ENCODE results near the gene WSCD2. TPM values are rescaled to one million over a fixed set of nuclear protein-coding genes. Genes with fewer than 3 reads are reported as not detected.

Gene WSCD2
- polyA plus RNA-seq, 4 donors = 6.9 to 10.4 (median 8.8) TPM

DNA sequence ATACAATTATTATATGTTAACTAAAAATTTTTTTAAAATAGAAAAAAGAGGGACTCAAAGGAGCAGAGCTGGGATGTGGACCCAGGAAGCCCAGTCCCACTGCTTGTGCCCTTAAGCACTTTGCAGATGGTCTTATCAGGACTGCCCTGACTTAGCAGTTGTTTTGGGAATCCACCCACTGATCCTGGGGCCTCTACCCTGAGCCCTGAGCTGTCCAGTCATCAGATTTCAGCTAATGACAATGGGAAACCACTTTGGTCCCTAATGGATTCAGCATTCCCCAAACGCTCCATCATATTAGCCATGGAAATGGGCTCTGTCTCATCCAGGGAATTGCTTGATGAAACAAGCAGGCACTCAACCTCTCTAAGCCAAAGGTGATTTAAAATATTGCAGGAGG lies 22.5 kb upstream of the WSCD2 start:
- DNase-seq (ENCODE audit: low read depth in 4 of 4, low spot score in 2 of 4) = no peak

DNA sequence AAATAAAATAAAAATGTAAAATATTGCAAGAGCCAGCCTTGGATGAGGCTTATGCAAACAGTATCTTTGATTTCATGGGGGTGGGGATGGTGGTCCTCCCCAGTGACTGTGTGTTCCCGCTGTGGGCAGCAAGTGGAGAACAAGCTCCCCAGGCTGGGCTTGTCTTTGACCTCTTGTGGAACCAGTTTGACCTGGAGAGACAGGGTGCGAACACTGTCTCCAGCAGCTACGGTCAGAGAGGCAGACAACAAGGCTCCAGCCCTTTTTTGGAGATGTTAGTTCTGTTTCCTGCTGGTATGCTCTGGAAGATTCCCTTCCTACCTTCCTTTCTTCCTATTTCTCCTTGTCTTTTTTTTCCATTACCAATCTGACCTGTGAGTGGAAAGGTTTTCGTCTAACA lies 21.8 kb upstream of the WSCD2 start:
- DNase-seq (ENCODE audit: low read depth in 4 of 4, low spot score in 2 of 4) = no peak

DNA sequence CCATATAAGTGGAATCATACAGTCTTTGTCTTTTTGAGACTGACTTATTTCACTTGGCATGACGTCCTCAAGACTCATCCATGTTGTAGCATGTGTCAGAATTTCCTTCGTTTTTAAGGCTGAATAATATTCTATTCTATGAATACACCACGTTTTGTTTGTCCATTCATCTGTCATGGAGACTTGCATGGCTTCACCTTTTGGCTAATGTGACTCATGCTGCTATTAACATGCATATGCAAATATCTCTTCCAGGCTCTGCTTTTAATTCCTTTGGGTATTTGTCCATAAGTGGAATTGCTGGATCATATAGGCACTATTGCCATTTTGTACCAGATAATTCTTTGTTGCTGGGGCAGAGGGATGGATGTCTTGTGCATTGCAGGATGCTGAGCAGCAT lies 19.6 kb upstream of the WSCD2 start:
- no peak for DNase-seq (ENCODE audit: low read depth in 4 of 4, low spot score in 2 of 4)

DNA sequence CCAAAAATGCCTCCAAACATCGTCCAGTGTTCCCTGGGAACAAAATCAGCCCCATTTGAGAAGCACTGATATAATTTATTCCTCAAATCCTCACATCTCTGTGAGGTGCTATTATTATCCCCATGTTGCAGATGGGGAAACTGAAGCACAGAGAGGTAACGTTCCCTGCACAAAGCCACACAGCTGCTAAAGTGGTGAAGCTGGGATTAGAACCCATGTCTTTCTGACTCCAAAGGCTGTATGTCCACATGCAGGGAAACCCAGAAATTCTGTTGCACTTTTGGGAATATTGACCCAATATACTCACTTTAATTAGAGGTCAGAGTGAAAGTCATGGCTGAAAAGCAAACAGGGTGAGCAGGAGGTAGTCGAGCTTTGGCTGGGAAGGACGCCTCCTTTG lies 19.1 kb upstream of the WSCD2 start:
- DNase-seq (ENCODE audit: low read depth in 4 of 4, low spot score in 2 of 4) = no peak

DNA sequence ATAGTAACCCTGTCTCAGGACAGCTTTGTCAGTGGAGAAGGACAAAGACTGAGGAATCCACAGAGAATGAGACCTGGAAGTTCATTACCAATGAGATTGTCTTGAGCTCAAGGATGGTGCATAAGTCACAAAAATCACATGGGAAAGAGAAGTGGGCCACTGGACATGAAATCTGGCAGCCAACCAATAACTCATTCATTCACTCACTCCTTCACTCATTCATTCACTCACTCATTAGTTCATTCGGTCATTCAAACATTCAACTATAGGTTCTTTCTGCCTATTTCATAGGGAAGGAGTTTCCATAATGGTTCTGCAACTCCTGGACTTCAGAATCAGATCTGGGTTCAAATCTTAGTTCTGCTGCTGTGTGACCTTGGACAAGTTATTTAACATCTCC lies 18.2 kb upstream of the WSCD2 start:
- DNase-seq (ENCODE audit: low read depth in 4 of 4, low spot score in 2 of 4) = no peak

DNA sequence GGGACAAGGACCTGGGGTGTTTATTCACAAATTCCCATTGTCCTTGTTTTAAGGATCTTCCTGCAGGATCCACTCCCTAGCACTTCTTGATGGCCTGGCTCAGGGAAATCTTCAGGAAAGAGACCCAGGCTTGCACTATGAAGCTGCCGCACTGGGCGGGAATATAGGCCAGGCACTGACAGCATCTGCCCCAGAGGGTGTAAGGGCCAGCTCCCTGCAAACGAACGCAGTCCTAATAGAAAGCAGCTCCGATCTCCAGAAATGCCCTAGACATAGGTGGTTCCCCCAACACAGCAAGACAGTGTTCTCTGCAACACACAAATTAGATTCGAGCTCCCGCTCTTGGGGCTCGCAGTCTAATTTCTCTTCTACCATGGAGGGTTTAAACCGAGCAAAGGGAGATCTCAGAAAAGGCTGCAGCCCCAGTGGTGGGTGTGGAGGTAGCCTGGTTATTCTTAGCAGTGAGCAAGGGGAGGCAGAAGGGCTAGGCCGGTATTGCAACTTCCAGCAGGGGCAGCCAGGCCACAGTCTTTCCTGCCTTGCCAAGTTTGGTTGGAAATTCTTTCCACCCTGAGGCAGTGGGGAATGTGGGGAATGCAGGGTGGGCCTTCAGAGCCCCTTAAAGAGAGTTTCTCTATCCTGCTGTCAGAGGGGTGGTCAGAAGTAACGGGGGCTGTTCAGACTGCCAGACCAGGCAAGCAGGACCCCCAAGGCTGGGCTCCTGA lies 16.1 kb upstream of the WSCD2 start:
- peak in 1 of 4 donors; percentile 28 for DNase-seq (ENCODE audit: low read depth in 4 of 4, low spot score in 2 of 4)

DNA sequence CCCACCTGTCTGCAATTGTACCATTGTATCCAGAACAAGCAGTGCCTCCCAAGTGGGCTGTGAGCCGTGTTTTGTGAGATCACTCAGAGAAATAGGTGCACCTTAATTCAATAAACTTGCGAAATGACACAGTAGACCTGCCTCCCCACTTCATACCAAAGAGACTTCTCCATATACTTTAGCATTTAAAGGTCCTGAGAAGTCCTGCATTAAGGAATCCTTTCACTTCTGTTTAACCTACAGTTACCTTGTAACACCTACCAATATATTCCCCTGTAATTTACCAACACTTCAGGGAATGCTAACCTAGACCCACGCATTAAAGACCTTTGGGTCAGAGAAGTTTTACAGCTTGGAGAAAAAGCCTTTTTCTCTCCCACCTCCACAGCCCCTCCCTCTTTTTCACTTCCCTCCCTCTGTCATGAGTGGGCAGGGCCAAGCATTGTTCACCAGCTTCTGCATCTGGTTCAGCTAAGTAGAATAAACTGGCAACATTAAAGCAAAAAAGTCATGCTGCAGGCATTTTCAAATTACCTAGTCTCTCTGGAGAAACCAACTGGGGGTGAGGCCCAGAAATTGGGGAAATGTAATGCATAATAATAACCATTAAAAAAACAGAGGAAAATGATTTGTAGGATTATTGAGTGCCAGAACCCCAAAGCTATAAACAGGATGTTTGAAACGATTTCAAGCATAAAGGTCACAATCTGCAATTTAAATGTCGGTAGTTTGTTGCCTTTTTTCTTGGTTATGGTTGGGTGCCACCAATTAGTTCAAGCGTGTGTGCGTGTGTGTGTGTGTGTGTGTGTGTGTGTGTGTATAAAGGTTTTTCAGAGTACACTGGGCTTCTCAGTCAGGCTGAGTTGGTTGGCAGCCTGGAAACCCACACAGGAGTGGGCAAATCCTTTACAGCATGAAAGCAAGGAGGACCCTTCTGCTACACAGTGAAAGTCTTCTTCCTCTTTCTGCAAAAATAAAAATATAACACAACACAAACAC lies 13.7 kb upstream of the WSCD2 start:
- peak in 1 of 4 donors; percentile 54 for DNase-seq (ENCODE audit: low read depth in 4 of 4, low spot score in 2 of 4)

DNA sequence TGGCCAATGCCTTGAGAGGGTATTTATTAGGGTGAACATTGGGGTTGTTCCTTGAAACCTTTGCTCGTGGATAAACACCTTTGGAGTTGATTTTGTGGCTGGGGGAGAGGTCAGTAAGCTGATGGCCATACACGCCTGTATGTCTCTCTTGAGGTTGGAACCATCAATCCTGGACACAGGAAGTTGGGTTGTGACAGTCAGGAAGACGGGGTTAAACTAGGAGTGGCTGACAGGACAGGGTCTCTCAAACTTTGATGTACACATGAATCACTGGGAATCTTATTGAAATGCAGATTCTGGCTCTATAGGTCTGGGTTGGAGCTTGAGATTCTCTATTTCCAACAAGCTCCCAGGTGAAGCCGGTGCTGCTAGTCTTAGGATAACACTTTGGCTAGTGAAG lies 12.8 kb upstream of the WSCD2 start:
- DNase-seq (ENCODE audit: low read depth in 4 of 4, low spot score in 2 of 4) = no peak

DNA sequence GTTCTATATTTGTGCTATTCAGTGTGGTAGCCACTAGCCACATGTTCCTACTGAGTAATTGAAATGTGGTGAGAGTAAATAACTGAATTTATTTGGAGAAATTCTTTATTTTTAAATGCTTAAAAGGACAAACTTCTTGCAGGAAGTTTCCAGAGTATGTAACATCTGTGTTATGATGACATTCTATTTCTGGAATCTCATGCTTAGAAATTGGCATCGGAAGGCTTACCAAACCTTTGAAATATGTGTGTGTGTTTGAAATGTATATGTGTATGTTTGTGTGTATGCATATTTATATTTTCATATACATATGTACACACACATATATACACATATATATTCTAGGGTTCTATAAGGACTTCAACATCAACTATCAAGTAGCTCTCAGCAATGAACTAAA lies 12.4 kb upstream of the WSCD2 start:
- no peak for DNase-seq (ENCODE audit: low read depth in 4 of 4, low spot score in 2 of 4)

DNA sequence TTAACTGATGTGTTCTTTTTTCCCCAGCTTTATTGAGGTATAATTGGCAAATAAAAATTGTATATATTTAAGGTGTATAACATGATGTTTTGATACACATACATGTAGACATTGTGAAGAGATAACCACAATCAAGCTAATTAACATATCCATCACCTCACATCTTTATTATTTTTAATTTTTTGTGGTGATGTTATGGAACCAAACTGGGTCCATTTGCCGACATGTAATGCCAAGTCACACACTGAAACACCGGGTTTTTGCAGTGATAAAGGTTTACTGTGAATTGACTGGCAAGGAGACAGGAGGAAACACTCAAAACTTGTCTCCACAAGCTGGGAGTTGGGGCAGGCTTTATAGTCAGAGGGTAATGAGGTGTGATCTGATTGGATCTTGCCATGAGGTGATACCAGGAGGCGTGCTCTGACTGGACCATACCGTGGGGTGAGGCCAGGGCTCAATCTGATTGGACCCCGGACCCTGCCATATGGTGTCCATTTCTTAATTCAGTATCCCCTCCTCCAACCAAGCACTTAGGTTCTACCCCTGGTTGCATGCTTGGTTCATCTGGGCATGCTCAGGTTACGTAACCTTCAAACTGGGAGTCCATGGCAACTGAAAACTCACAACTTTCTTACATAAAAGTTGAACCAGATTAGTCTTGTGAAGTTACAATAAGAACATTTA lies 11.8 kb upstream of the WSCD2 start:
- DNase-seq (ENCODE audit: low read depth in 4 of 4, low spot score in 2 of 4) = no peak

DNA sequence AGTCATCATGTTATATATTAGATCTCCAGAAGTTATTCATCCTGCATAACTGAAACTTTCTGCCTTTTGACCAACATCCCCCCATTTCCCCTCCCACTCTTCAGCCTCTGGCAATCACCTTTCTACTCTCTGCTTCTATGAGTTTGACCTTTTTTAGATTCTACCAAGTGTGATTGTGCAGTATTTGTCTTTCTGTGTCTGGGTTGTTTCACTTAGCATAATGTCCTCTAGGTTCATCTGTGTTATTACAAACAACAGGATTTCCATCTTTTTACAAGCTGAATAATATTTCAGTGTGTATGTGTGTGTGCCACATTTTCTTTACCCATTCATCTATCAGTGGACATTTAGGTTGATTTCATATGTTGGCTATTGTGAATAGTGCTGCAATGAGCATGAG lies 11.2 kb upstream of the WSCD2 start:
- DNase-seq (ENCODE audit: low read depth in 4 of 4, low spot score in 2 of 4) = no peak

DNA sequence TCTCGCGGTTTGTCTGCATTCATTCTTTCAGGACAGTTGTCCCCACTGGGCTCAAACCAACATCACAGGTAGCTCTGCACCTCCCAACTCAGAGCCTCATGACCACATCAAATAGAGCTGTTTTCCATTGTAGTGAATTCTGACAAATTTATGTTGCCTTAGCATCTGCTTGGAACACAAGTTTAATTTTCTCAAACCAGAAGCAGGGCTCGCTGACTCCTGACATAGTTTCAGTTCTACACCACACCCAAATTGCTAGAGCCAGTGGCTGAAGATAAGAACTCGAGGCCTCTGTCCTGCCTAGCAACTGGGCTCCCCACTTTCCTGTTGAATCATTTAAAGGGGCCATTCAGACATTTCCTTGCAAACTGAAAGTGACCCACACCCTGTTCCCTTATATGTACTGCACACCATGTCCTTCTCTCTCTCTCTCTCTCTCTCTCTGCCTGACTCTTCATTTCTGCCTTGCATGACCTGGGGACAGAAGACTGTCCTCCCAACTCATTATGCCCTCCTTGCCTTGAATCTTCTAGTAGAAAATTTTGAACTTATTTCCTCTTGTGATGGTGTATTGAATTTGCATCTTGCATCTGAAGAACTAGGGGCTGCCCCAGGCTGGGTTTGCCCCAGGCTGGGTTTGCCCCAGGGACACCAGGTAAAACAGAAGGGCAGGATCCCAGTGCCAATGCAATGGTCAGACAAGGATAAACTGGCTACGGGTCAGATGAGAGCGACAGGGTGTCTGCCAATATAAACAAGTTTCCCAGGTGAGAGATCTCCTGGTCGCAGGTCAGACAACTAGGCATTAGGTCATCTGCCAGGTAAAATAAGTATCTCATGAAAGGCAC lies 9.7 kb upstream of the WSCD2 start:
- no peak for DNase-seq (ENCODE audit: low read depth in 4 of 4, low spot score in 2 of 4)

DNA sequence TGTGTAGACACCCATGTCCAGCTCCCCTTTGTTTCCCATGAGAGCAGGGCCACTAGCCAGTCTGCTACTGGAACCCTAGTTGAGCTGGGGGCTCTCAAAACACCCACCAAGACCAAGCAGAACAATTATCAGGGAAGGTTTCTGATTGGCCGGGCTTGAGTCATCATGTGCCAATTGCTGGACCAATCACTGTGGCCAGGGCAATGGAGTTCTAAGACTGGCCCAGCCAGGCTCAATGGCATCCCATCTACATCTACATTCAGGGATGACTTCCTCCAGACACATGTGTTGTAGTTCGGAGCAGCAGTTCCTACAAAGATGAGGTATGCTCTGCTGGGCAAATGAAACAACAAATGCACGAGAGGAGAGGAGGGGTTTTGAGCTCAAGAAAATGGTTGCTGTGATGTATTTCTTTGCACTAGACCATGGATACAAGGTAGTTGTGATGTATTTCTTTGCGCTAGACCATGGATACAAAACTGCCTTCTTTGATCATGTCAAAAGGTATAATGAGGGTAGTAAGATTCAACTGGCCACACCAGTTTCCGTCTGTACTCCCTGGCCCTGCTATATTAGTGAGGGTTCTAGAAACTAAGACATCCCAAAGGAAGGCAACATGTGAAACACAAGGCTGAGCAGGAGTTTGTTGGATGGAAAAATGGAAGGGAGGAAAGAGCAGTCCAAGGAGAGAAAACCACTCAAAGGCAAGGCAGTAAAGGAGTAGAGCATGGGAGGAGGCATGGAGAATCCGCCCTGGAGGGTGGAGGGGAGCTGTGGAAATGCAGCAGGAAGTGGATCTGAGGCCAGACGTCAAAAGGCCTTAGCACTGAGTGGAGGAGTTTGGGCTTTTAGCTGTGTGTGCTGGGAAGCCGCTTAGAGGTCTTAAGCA lies 8.9 kb upstream of the WSCD2 start:
- DNase-seq (ENCODE audit: low read depth in 4 of 4, low spot score in 2 of 4) = no peak

DNA sequence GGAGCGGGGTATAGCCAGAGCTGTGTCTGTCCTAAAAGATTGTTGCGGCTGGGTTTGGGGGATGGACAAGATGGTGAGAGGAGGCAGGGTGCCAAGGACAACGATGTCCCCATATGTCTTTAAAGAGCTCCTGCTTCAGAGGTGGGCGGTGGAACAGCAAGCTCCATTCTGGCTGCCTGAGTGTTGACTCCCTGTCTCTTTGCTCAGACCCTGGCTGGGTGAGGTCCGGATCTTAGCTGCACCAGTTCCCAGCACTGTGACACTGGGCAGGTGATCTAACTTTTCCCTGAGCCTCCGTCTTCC lies 8.3 kb upstream of the WSCD2 start:
- no peak for DNase-seq (ENCODE audit: low read depth in 4 of 4, low spot score in 2 of 4)

DNA sequence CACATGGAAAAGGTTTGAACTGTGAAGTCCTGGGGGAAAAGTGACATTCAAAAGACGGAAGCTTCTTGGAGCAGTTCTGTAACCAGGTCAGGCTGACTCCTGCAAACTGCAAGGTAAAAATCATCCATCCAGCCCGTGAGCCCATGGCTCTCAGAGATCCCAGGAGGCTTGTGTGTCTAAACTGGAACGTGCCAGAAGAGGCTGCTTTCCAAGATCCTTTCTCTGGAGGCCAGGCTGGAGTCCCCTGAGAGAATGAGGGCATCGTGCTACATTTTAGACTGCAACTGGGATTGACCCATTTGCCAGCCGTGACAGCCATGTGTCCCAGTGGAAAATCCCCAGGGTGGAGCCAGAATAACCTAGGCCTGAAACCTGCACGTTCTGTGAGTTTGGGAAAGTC lies 7.8 kb upstream of the WSCD2 start:
- DNase-seq (ENCODE audit: low read depth in 4 of 4, low spot score in 2 of 4) = no peak

DNA sequence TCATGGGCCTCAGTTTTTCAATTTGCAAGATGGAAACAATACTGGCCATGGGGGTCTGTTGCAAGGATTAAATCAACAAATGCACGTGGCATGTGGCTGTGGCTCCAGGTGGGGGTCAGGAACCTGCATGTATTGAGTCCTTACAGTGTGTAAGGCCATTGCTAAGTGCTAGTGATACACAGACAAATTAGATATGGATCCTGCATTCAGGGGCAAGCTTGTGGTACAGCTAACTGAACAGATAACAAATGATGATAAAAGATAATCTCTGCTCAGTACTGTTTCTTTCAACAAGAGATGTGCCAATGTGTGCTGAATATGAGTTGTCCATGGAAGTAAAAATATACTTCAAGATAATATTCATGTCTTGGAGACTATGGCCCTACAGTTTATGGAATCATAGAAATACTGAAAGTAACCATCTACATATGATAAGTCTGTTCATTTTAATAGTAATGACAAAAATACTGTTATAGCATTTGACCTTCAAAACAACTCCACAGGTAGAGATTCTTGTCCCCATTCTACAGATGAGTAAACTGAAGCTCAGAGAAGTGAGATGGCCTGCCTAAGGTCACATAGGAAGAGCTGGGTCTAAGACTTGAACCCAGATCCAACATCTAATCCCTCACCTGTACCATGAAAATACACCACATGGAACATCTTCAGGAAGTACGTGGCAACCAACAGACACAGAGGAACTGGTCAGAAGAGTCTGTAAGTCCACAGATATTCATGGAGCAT lies 7.2 kb upstream of the WSCD2 start:
- no peak for DNase-seq (ENCODE audit: low read depth in 4 of 4, low spot score in 2 of 4)

DNA sequence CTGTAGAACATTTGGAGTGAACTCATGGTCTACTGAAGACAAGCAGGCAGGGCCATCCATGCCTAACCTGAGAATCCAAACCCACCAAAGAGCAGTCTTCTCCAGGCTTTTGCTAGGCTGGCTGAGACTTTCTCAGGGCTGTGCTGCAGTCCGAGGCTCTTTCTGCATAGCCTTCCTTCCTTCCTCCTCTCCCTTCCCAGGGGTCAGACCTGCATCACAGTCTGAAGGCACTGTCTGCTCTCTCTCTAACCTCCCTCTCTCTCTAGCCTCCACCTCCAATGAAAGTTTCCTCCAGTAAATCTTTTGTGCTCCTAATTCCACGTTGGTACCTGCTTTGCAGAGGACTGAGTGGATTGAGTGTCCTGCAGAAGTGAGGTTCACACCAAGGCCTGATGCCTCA lies 6.4 kb upstream of the WSCD2 start:
- DNase-seq (ENCODE audit: low read depth in 4 of 4, low spot score in 2 of 4) = no peak

DNA sequence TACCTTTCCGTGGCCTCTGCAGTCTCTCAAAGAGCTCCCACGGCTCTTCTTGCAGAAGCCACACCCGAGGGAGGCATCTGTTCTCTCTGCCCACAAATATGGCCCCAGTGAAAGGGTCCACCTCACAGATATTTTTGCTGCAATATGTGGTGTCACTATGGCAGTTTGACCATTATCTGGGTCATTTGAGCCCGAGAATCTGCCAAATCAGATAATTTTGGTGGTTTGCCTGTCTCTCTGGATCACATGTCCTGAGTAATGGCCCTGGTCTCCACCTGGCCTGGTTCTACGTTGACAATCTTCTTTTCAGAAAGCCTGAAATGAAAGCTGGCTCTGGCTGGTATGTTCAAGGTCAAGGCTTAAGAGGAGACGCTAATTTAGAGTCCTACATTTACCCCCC lies 5.7 kb upstream of the WSCD2 start:
- no peak for DNase-seq (ENCODE audit: low read depth in 4 of 4, low spot score in 2 of 4)

DNA sequence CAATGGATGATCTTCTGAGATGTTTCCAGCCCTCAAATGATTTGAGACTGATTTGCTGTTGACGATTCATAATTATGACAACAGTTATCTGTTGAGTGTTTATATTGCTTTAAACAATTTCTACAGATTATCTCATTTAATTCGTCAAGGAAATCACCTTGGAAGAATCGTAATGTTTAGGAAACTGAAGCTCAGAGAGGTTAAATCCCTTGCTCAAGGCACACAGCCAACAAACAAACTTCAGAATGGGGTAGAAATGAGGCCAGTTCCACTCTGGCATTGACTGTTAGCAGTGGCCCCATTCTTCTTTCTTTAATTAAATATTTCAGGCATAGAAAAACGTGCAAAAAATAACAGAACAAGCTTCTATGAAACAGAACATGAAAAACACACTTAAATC lies 4.0 kb upstream of the WSCD2 start:
- no peak for DNase-seq (ENCODE audit: low read depth in 4 of 4, low spot score in 2 of 4)

Data from left renal cortex interstitium (tissue), 4 donors.